BLaER1 (cell line): ENCODE measurements around the gene KRT14.

Experiments used
- H3K27ac ChIP-seq: shearing (Covaris generic); formaldehyde crosslinking; 2 replicates; pipeline ENCODE4 v1.8.1; 2022
- H3K27me3 ChIP-seq: shearing (Covaris generic); formaldehyde crosslinking; 2 replicates; pipeline ENCODE4 v1.8.1; 2022
- H3K36me3 ChIP-seq: shearing (Covaris generic); formaldehyde crosslinking; 2 replicates; pipeline ENCODE4 v1.8.1; 2022
- H3K4me1 ChIP-seq: shearing (Covaris generic); formaldehyde crosslinking; 2 replicates; pipeline ENCODE4 v1.8.1; 2022
- H3K4me2 ChIP-seq: shearing (Covaris generic); formaldehyde crosslinking; 2 replicates; pipeline ENCODE4 v1.8.1; 2022
- H3K4me3 ChIP-seq: shearing (Covaris generic); formaldehyde crosslinking; 2 replicates; pipeline ENCODE4 v1.8.1; 2022
- H3K9ac ChIP-seq: shearing (Covaris generic); formaldehyde crosslinking; 2 replicates; pipeline ENCODE4 v1.8.1; 2022
- H3K9me3 ChIP-seq: shearing (Covaris generic); formaldehyde crosslinking; 2 replicates; pipeline ENCODE4 v1.8.1; 2022
- H4K20me1 ChIP-seq: shearing (Covaris generic); formaldehyde crosslinking; 2 replicates; pipeline ENCODE4 v1.8.1; 2022
- Cebpa-rat ChIP-seq: shearing (Covaris generic); IDR thresholded peaks from 2 replicates; pipeline ENCODE4 v1.8.1; 2022

Gene KRT14

GRCh38 chr17:41537614-41537954 is 49.1 kb downstream of the KRT14 start:
- Histone ChIP-seq H3K4me2 (no peak overlapping the region), H3K4me1 (no peaks in the 10 kb centered on the region)
- TF ChIP-seq Cebpa-rat, result no peak

DNA sequence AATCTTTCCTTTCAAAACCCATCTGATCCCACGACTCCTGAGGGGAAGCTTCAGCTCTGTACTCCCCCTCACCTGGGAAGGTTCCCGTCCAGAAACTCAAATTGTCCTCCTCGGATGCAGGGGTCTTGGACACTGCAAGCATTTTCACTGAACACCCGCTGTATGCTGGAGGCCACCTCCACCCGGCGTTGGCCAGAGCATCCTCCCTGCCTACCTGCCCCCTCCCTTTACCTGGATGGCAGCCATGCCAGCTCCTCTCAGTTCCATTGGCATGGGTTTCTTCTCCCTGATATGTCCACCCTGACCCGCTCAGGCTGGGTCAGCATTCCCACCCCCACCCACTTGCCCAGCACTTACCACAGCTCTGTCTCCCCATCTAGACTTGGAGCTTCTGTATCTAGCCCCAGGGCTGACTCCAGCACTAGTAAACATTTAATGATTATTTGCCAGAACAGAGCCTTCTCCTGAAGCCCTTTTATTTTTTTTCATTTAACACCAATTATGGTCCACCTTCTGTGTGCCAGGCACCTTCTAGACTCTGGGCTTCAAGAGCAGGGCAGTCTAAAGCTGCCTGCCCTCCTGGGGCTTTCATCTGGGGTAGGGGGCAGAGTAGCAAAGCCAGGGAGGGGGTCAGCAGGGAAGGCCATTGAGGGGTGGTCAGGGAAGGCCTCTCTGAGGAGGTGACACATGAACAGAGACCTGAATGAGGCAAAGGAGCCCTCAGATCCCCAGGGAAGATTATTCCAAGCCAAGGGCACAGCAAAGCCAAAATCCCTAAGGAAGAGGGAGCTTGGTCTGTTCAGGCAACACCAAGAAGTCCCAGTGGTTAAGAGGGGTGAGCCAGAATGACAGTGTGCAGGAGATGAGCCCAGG is 49.7 kb downstream of the KRT14 start:
- Histone ChIP-seq H3K9ac (no peak overlapping the region), H3K9me3 (no peaks in the 10 kb centered on the region), H3K27ac (no peak overlapping the region), H3K4me1 (no peaks in the 10 kb centered on the region), H3K36me3 (no peaks in the 10 kb centered on the region), H3K4me2 (no peak overlapping the region), H3K4me3 (no peak overlapping the region), H3K27me3 (no peaks in the 10 kb centered on the region), H4K20me1 (no peaks in the 10 kb centered on the region)
- TF ChIP-seq Cebpa-rat, result no peak

More at GRCh38 chr17:41537614-41537954, 49.1 kb downstream of the KRT14 start:
- no peaks in the 10 kb centered on the region for H3K36me3 ChIP-seq
- H3K9ac ChIP-seq, result no peak overlapping the region
- H3K4me3 ChIP-seq, result no peak overlapping the region
- H3K27ac ChIP-seq, result no peak overlapping the region
- H3K9me3 ChIP-seq, result no peaks in the 10 kb centered on the region
- no peaks in the 10 kb centered on the region for H4K20me1 ChIP-seq
- H3K27me3 ChIP-seq, result no peaks in the 10 kb centered on the region

DNA sequence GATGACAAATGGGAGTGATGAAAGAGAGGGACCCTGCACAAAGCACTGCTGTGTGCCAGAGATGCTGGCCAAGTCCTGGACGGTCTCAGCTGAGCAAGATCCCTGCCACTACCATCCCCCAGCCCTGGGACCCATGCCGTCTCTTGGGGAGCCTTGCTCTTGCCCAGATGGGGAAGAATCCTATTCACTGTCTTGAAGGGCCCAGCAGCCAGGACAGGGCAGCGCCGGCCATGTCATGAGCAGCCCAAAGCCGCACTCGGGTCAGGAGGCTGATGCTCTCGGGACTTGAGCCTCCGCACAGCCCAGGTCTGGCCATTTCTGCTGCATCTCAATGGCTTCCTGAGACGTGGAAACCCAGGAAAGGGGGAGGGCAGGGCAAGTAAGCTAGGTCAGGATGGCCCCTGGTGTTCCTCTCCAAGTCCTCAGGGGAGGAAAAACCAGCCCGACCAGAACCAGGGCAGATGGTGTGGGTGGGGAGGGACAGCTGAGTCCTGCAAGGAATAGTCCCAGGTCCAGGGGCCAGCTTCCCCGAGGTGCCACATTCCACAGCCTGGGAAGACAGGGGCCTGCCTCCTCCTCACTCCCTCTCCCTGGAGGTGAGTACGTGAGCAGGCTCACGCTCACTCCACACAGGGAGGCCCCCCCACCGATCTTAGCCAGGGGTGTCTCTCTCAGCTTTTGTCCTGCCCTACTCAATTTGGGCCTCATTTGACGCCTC is 50.8 kb downstream of the KRT14 start:
- Histone ChIP-seq H3K27ac (no peak overlapping the region), H3K36me3 (no peaks in the 10 kb centered on the region), H4K20me1 (no peaks in the 10 kb centered on the region), H3K4me1 (no peaks in the 10 kb centered on the region), H3K4me3 (no peak overlapping the region), H3K9me3 (no peaks in the 10 kb centered on the region), H3K9ac (no peak overlapping the region), H3K27me3 (peaks cover 2% of the 10 kb centered on the region; the same call in 1 of the 2 replicates), H3K4me2 (no peak overlapping the region)
- no peak for TF ChIP-seq Cebpa-rat

GRCh38 chr17:41534899-41535546 is 51.7 kb downstream of the KRT14 start:
- Histone ChIP-seq H3K36me3 (no peaks in the 10 kb centered on the region), H3K9ac (no peak overlapping the region), H3K9me3 (no peaks in the 10 kb centered on the region), H3K27ac (no peak overlapping the region), H3K4me2 (no peak overlapping the region), H4K20me1 (no peaks in the 10 kb centered on the region), H3K27me3 (peaks cover 11% of the 10 kb centered on the region; the same call in 1 of the 2 replicates), H3K4me3 (no peak overlapping the region), H3K4me1 (no peaks in the 10 kb centered on the region)
- TF ChIP-seq Cebpa-rat, result no peak

- Histone ChIP-seq H3K36me3 (no peaks in the 10 kb centered on the region), H4K20me1 (no peaks in the 10 kb centered on the region), H3K9me3 (no peaks in the 10 kb centered on the region), H3K4me3 (no peak overlapping the region), H3K27ac (no peak overlapping the region), H3K4me1 (no peaks in the 10 kb centered on the region), H3K27me3 (peaks cover 25% of the 10 kb centered on the region), H3K9ac (no peak overlapping the region), H3K4me2 (no peak overlapping the region)
- no peak for TF ChIP-seq Cebpa-rat
Measured at GRCh38 chr17:41533613-41534012, 53.1 kb downstream of the KRT14 start.

DNA sequence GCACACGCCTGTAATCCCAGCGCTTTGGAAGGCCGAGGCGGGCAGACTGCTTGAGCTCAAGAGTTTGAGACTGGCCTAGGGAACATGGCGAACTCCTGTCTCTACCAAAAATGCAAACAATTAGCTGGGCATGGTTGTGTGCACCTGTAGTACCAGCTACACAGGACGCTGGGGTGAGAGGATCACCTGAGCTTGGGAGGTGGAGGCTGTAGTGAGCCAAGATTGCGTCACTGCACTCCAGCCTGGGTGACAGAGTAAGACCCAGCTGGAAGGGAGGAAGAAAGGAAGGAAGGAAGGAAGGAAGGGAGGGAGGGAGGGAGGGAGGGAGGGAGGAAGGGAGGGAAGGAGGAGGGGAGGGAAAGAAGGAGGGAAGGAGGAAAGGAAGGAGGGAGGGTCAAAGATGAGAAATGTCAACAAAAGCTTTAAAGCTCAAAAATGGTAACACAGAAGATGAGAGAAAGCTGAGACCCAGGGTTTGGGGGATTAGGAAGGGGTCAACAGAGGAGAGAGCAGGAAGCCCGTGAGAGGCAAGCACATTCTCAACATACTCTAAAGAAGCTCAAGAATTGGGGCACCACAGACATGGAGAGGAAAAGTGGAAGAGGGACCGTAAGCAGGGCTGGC is 53.6 kb downstream of the KRT14 start:
- peaks cover 30% of the 10 kb centered on the region for H3K27me3 ChIP-seq
- no peak for TF ChIP-seq Cebpa-rat
- no peak overlapping the region for H3K27ac ChIP-seq
- no peak overlapping the region for H3K4me2 ChIP-seq
- no peaks in the 10 kb centered on the region for H3K36me3 ChIP-seq
- no peak overlapping the region for H3K4me3 ChIP-seq
- peaks cover 5% of the 10 kb centered on the region for H3K9me3 ChIP-seq
- no peaks in the 10 kb centered on the region for H4K20me1 ChIP-seq
- H3K4me1 ChIP-seq, result no peaks in the 10 kb centered on the region
- H3K9ac ChIP-seq, result no peak overlapping the region
